CD4-positive, alpha-beta T cell treated with Interleukin-6 for 4 hours (primary cell): ENCODE data around the gene NEO1.

Experiments used
- DNase-seq: peaks from one replicate; pipeline ENCODE4 v3.0.0-alpha.2; 2020; ENCODE audit warnings: mixed read lengths

NEO1 gene

DNA sequence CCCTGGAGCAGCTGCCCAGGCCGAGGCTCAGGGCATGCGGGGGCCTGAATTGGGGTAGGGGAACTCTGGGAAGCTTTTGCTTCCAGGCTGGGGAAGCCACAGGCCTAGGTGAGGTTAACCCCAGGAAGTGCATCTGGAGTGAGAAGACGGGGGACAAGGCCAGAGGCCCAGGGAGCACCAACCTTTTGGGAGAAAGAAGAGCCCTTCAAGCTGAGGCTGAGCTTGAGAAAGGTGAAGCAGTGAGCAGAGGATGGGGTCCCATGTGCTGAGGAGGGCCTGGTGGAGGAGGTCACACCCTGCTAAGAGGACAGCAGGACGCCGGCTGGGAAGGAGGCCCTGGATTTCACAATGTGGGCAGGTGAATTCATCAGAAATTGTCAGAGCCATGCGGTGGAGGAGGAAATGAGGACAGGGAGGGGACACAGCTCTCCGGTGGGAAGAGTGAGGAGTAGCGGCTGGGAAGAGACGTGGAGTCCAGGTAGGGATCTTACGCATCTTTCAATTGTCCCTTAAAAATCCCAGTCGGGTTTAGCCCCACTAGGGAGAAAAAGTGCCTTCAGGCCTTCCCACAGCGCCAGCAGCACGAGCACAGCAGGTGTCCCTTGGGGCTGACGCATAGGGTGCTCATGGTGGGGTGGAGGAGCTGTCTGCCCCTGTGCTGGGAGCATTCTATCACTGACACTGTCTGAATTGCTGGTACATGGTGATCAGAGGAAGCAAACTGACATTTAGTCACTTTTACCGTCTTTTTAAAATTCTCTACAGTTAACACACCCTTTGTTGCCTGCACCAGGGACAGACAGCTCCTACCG lies 265.6 kb downstream of the NEO1 start:
- DNase-seq = no peak

DNA sequence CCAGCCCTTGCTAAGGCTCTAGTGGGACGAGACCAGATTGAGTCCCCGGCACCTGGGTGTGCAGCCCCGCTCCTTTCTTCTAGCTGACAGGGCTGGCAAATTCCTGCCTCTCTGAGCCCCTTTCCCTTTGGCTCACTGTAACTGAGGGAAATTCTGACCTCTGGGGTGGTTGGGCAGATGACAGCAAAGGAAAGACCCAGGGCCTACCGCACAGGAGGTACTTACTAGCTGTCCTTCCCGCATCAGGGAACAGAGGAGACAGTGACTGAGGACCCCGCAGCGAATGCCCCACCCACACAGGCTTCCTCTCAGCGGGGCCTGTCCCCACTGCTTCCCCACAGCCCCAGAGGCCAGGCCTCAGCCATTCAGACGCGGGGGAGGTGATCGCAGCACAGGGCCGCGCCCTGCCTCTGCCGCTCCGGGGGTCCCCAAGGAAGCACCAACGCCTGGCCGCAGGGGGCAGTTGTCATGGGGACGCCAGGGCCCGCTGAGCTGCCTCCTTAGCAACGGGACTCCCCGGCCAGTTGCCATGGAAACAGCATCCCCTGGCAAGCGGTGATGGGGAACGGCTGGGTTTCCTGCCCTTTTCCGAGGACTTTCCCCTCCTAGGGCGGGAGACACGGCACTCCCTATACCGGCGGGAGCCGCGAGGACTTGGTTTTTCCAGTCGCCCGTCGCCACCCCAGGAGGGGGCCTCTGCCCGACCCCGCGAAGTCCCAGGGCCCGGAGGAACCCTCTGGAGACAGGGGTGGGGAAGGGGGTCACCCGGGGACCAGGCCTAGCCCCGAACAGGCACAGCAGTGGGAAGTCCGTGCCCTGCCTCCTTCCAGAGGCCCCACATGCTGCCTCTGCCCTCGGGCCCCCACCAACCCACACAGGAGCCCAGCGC lies 266.4 kb downstream of the NEO1 start:
- no peak for DNase-seq

DNA sequence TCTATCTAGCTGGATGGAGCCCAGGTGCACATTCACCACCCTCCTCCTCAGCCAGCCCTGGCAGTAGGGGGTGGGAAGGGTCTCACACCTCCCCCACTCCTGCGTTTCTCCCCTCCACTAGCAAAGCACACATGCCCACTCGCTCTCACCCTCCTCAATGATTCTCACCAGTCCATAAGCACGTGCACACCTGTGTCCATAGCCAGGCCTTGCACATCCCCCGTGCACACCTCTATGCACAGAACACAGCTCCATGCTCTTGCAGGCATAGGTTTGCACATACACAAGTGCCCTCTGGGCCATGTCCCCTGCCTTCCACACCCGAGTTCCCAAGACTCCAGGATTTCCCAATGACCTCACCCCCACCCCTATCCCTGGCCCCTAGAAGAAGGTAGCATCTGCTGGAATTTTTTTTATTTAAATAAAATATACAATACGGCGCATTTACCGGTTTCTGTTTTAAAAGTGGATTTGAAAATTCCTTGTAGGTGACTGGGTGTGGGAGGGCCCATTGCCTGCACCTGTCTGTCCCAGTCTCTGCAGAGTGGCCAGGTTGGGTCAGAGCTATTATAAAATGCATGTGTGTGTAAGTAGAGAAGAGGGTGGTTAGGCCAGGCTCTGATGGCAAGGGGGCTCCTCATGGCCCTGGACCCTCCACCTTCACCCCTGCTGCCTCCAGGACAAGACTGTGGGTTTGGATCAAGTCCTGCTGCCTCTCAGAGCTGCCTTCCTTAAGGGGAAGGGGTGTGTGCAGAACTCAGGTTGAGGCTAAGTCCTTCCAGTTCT lies 267.4 kb downstream of the NEO1 start:
- DNase-seq = no peak

DNA sequence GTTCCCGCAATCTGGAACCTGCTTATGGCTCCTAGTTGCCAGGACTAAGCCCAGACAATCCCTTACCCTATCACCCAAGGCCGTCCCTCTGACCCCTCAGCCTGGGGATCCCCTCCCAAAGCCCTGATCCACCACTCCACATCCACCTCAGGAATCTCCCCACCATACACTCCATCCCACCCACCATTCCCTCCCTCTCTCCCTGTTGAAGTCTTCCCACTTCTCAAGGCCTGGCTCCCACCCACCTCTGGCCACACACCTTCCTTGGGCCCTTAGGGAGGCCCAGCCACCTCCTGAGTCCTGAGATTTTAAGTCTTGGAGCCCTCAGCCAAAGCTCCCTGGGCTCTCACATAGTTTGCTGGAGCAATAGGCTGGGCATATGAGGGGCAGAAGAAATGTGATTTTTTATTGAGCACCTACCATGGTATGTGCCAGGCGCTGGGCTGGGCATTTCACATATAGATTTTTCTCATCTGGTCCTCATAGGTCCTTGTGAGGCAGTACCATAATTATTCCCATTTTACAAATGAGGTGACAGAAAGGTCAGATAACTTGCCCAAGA lies 268.4 kb downstream of the NEO1 start:
- no peak for DNase-seq

DNA sequence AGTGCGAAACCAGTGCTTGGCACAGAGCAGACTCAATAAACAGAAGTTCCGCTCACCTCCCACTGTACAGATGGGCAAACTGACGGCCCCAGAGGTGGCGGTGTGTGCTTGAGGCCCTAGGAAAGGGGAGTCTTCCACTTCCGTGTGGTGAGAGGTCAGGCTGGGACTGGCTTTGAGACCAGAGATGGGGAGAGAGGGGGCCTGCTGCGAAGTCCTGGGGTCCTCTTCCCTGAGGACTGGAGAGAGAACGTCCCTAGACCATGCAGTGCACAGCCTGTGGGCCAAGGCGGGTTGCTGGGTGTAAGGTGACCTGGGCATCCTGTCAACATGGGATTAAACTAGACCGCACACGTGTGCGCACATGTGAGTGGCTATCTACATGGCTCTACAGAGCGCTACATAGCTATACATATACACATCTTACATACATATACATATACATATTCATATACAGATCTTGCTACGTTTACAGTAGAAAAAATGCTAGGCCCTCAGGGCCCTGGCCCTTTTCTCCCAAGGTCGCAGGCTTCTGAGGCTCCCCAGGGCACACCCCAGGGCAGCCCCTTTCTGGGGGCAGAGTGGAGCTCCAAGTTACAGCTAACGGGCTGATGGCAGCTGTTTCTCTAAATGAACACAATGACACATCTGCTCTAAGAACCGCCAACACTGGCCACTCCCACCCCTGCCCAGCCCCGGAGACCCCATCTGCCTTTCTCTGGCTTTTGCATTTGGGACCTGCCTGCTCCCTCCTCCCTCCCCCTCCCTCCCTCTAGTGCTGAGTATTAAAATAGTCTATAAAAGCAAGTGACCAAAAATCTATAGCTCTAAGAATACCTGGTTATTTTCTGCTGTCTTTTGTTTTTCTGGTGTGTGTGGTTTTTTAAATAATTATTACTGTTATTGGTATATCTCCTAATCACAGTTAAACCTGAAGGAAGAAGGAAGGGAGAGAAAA lies 269.5 kb downstream of the NEO1 start:
- no peak for DNase-seq

DNA sequence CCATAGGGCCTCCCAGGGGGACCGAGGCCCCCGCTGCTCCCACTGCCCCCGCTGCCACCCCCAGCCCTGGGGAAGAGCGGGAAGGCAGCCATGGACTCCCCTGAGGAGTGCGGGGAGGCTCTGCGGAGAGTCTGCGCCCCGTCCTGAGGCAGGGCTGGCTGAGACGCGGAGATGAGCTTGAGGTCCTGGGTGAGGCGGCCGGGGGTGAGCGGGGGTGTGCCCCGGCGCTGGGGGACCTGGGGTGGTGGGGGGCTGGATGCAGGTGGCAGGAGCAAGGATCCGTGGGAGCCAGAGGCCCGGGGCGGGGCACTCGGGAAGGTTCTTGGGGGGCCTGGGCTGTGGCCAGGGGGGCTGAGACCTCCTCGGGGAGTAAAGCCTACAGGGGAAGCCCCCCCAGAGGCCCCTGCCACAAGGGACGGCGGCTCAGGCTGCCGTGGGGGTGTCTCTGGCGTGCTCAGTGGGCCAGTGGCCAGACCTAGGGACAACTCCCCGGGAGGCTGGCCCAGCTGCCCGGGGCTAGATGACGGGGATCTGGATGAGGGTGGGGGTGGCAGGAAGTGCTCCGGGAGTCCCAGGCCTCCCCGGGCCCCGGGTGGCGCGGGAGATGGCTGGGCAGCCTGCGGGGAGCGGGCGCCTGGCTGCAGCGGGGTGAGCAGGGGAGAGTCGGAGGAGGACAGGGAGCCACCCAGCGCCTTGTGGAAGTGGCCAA lies 270.6 kb downstream of the NEO1 start:
- DNase-seq = no peak

DNA sequence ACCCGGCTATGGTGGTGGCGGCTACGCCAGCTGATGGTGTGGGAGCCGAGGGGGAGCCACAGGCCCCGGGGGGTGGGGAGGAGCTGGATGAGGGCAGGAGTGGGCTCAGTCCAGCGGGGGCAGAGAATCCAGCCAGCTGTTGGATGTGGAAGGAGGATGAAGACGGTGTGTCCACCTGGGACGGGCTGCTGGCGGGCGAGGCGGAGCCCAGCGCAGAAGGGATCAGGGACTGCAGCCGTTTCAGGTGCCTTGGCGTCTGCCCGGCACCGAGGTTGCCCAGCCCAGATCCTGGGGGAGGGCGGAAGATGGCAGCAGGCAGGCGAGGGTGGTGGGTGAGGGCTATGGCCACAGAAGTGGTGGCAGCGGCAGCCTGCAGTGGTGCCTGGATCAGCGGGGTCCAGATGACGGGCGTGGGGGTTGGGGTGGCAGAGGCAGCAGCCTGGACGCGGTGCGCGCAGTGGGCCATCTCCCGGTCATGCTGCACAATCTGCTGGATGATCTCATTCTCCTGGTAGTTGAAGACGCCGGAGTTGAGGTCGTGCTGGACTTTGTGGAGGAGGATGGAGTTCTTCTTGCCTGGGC lies 271.2 kb downstream of the NEO1 start:
- DNase-seq = no peak

DNA sequence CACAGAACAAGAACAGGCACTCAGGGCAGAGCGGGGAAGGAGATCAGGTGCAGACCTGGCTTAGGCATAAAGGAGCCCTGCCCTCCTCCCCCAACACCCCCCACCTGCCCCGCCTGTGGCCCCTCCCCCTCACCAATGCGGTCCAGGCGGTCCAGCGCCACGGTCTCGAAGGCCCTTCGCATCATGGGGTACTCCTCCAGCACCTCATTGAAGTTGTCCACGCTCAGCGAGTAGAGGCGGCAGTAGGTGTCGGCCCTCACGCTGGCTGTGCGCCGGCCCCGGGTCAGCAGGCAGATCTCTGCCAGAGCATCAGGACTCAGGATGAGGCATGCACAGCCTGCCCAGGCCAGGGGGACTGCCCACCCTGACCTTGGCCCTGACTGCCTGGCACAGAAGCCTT lies 271.7 kb downstream of the NEO1 start:
- no peak for DNase-seq

DNA sequence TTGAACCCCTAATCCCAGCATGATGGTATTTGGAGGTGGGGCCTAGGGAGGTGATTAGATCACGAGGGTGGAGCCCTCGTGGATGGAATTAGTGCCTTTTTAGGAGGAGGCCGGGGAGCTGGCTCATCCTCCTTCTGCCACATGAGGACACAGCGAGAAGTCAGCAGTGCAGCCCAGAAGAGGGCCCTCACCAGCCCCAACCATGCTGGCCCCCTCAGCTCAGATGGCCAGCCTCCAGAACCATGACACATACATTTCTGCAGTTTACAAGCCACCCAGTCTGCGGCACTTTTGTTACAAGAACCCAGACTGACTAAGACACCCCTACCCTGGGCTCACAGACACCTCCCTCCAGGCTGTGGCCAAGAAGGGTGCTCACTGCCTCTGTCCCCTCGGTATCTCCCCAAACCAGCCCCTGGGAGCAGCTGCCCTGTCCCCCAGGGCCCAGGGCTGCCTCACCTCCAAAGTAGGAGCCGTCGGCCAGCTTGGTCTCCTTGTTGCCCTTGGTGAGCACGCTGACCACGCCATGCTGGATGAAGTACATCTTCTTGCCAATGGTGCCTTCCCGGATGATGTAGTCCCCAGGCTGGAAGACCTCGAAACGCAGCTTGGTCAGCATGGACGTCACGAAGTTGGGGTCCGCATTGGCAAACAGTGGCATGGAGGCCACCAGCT lies 272.4 kb downstream of the NEO1 start:
- no peak for DNase-seq

DNA sequence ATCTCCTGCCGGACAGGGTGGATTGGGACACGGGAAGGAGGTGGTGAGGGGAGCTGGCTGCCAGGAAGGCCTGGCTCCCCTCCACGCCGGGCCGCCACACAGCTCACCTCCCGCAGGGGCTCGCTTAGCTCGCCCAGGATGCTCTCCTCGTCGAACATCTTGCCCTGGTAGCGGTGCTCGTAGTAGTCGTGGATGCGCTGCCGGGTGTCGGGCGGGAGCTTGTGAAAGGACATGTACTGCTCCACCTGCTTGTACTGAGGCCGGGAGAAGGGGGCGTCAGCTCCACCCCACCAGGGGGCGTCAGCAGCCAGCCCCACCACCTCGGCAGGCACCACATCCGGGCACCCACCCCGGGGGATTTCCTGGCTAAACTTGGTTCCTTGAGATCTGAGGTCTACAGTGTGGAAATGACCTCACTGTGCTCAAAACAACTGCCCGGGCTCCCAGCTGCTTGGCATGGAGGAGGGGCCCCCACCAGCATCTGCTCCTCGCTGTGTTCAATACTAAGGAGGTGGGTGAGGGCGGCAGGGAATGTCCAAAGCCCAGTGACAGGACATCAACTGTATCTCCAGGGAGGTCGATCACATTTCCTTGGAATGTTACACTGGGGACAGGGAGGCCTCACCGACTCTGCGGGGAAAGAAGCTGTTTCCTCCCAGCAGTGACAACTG lies 273.1 kb downstream of the NEO1 start:
- DNase-seq = no peak

DNA sequence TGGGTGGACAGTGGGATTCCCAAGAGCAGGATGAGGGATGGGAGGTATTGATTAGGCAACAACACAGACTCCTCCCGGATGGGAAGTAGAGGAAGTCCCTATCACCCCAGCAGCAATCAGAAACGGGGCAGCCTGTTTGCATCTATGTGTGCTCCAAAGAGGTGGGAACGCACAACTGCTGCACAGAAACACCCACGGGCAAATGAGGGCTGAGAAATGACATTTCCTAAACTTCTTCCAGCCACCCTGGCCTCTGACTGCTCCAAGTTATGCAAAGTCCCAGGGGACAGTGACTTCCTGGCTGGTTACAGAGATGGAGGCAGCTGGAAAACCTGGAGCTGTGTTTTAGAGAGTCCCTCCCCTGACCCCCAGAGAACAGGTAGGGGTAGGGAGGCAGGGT lies 273.9 kb downstream of the NEO1 start:
- no peak for DNase-seq

DNA sequence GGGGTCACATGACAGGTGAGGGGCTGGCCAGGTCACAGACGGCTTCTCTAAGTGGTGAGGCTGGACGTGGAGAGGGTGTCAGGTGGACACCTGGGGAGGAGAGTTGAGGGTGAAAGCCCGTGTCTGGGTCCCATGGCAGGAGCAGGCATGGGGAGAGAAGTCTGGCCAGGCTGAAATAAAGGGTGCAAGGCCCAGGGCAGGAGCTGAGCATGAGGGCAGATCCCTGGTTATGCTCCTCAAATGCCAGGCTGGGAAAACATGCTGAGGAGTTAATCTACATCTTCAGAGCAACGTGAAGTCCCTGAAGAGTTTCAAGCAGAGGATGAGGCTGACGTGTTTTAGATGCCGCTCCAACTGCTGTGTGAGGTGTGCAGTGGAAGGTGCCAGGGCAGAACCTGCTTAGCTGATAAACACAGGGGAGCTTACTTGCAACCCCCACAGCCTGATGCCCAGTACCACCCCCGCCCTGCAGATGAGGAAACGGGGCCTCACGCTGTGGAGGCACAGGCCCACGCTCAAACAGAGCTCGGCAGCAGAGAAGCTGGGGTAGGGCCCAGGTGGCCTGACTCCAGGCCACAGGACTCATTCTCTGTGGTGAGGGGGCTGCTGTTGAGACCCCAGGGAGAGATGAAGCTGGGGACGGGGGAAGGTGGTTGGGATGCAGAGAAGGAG lies 276.0 kb downstream of the NEO1 start:
- DNase-seq = no peak

DNA sequence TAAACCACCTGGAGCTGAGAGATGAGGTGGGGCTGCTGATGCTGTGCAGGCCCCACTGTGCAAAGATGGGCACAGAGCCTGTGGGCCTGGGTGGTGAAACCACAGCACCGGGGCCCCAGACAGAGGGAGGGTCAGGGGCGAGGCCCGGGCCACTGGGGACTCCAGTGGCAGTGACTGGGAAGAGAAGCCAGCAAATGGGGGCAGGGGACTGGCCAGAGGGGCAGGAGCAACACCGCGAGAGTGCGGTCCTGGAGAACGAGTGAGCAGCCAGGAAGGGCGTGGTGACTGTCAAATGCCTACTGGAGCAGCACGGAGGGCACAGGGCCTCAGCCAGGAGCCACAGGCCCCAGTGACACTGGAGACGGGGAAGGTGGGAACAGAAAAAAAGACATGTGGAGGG lies 276.7 kb downstream of the NEO1 start:
- no peak for DNase-seq

DNA sequence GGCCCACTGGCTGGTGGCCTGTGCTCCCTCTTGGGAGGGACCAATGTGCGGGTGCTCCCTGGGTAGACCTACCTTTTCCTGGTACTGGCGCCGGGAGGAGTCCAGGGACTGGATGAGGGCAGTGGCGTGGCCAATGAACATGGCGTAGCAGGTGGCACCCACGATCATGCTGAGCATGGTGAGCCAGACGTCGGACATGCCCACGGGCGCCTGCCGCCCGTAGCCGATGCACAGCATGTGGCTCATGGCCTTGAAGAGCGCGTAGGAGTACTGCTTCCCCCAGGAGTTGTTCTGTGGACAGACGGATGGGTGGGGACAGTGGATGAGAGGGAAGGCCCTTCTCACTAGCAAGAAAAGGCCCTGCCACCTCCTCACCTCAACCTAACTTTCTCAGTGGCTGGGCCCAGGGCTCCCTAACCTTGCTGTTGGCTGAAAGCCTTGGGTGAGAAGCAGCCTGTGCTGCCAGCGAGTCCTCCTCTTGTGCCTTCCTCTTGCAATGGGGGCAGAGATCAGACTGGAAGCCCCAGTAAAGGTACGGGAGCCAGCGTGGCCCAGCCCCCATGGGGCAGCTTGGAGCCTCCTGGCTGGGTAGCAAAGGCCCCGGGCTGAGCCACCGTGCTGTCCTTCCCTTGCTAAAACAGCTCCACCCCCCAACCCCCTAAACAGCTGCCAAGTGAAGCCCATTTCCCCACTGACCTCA lies 277.4 kb downstream of the NEO1 start:
- DNase-seq = no peak

DNA sequence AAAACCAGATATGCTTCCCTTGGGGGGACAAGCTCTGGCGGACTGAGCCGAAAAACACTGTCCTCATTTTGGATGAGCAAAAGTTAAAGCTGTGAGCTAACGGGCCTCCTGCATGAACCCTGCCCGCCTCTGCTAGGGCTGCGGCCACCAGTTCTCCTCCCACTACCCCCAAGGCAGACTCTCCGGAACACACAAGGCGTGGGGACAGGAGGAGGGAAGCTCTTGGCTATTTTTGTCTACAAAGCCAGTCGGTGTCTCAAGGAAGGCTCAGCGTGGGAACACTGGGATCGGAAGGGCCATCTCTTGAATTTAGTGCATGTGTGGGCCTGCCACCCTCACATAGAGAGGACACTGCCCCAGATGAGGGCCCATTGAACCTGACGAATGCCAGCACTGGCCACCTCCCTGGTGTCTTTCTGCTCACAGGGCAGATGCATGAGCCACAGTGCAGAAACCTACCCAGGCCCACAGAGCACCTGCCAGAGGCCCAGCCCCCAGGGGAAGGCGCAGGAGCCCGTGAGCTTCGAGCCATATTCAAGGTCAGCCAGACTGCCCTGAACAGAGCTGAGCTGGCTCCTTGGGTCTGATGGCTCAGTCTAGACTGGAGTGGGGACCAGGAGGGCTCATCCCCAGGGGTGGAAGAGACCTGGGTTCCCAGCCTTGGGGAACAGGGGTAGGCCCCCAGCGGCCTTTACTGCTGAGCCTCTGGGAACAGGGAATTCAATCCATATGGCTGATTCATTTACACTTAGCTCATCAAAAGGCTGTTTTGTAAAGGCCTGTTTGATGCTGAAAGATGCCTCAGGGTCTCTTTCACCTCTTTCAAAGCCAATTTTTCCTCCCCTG lies 278.2 kb downstream of the NEO1 start:
- DNase-seq = no peak

DNA sequence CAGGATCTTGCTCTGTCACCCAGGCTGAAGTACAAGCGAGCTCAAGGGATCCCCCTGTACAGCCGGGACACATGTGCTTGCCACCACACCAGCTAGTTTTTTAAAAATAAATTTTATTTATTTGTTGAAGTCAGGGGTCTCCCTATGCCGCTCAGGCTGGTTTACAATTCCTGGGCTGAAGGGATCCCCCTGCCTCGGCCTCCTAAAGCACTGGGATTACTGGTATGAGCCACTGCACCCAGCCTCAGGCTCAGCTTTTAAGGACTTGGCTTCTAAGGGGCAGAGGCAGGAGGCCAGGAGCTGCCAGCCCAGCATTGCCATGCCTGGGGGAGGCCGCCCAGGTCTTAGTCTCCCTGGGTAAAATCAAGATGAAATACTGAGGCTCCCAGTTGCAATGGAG lies 279.2 kb downstream of the NEO1 start:
- no peak for DNase-seq
